ENCODE data around the gene PGAP2. TPM values are rescaled to one million over a fixed set of nuclear protein-coding genes. Genes with fewer than 3 reads are reported as not detected.
"Not testable (repeated sequence)": the region's sequence is repeated elsewhere in the genome, so short reads cannot be mapped to it uniquely, and the experiment has no call there.

The PGAP2 gene
- total RNA-seq, 1 donor: 8.2 TPM

DNA sequence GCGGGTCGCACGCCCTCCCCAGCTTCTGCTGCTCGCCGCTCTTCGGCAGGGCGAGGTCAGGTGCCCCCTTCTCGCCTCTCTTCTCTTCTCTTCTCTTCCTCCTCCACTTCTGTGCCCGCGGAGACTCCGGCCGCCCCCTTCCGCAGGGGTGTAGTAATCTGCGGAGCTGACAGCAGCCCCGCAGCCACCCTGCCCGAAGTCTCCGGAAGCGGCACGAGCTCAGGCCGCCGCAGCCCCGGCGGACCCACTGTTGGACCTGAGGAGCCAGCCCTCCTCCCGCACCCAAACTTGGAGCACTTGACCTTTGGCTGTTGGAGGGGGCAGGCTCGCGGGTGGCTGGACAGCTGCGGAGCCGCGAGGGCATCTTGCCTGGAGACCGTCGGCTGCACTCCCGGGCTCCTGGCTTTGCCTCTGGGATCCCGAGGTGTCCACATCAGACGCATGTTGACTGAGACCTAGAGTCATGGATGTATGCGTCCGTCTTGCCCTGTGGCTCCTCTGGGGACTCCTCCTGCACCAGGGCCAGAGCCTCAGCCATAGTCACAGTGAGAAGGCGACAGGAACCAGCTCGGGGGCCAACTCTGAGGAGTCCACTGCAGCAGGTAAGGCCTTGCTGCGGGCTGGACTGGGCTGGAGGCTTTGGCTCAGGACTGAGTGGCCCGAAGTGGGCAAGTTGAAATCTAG lies 47.6 kb downstream of the PGAP2 start:
- TF ChIP-seq, protein P1, sequence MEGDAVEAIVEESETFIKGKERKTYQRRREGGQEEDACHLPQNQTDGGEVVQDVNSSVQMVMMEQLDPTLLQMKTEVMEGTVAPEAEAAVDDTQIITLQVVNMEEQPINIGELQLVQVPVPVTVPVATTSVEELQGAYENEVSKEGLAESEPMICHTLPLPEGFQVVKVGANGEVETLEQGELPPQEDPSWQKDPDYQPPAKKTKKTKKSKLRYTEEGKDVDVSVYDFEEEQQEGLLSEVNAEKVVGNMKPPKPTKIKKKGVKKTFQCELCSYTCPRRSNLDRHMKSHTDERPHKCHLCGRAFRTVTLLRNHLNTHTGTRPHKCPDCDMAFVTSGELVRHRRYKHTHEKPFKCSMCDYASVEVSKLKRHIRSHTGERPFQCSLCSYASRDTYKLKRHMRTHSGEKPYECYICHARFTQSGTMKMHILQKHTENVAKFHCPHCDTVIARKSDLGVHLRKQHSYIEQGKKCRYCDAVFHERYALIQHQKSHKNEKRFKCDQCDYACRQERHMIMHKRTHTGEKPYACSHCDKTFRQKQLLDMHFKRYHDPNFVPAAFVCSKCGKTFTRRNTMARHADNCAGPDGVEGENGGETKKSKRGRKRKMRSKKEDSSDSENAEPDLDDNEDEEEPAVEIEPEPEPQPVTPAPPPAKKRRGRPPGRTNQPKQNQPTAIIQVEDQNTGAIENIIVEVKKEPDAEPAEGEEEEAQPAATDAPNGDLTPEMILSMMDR (IDR thresholded peaks at IDR 0.05; ENCODE audit: insufficient read depth, low read depth, low read length): no peak
- no peak for DNase-seq (ENCODE audit: low read depth)
- H3K4me3 ChIP-seq (ENCODE audit: low read depth, low read length): peak overlapping the region; percentile 80

DNA sequence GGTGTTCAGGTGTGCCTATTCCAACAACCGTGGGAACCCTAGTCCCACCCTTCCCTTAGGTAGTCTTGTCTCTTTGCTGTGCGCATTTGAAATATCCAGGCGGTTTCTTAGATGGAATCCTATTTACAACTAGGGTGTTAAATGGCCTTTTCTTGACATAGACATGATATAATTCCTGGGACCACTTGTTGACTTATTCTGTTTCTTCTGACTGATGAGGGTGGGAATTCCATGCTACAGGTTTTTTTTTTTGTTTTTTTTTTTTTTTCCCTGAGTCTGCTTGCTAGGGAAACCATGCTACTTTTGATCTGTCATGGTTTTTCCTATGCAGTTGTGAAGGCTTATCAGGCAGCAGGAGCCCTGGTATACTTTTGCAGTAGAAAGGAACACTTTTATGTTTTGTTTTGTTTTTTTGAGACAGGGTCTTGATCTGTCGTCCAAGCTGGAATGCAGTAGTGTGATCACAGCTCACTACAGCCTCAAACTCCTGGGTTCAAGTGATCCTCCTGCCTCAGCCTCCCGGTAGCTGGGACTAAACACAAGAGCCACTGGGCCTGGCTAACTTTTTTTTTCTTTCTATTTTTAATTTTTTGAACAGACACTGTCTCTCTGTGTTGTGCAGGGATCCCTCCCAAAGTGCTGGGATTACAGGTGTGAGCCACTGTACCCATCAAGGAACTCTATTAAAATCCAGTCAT lies 48.6 kb downstream of the PGAP2 start:
- DNase-seq (ENCODE audit: low read depth): no peak
- peak overlapping the region; percentile 80 for H3K4me3 ChIP-seq (ENCODE audit: low read depth, low read length)
- TF ChIP-seq, protein P1 (IDR thresholded peaks at IDR 0.05; ENCODE audit: insufficient read depth, low read depth, low read length): no peak

DNA sequence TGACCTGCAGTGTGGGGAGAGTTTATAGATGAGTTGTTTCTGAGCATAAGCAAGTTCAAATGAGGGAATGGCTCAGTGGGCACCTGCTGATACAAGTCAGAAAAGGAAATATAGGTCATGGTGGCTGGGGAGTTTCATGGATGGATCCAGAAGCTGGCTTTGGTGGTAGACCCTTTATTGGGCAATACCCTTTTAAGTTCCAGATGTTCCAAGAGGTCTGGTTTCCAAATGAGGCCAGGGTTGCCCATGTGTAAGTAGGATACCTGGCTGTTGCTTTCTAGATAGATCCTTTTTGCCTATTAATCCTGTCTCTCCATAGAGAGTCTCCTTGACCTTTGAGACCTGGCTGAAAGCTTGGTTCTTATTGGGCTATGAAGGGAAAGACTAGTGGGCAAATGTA lies 49.3 kb downstream of the PGAP2 start:
- DNase-seq (ENCODE audit: low read depth): no peak
- TF ChIP-seq, protein P1 (IDR thresholded peaks at IDR 0.05; ENCODE audit: insufficient read depth, low read depth, low read length): no peak
- no peak overlapping the region for H3K4me3 ChIP-seq (ENCODE audit: low read depth, low read length)

DNA sequence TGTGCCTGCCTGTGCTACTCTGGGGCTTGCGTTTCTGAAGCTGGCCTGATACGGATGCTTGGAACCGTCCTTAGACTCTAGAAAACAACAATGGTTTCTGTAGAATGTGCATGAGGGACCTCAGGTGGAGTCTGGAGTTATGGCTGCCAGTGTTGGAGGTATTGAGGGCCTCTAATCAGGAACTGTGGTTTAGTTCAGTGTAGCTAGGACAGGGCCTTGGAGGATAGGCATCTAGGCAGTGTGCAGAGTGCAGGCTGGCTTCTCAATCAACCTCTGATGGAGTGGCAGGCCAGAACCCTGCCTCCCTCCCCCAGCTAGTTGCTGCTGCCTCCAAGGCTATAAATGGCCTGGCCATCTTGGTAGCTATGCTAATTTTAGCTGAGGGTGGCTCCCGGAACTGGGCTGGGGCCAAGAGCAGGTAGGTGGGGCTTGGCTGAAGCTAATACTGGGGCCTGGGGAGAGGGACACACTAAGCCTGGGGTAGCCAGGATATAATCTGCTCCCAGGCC lies 51.1 kb downstream of the PGAP2 start:
- DNase-seq (ENCODE audit: low read depth): no peak
- no peak overlapping the region for H3K4me3 ChIP-seq (ENCODE audit: low read depth, low read length)
- TF ChIP-seq, protein P1 (IDR thresholded peaks at IDR 0.05; ENCODE audit: insufficient read depth, low read depth, low read length): no peak

DNA sequence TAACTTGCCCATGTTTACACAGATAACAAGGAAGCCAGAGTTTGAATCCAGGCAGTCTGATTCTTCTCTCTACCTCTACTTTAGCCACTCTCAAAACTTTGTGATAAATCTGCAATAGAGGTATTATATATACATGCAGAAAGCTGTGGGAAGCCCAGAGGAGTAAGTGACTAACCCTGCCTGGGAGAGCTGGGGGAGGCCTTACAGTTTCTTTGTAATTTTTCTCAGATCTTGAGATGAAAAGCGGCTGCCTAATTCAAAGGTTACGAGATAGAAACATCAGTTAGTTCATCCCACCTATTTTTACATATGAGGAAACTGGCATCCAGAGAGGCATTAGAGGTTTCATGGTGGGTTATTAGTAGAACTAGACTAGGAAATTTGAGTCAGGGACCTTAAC lies 52.0 kb downstream of the PGAP2 start:
- TF ChIP-seq, protein P1 (IDR thresholded peaks at IDR 0.05; ENCODE audit: insufficient read depth, low read depth, low read length): no peak
- no peak for DNase-seq (ENCODE audit: low read depth)
- no peak overlapping the region for H3K4me3 ChIP-seq (ENCODE audit: low read depth, low read length)

DNA sequence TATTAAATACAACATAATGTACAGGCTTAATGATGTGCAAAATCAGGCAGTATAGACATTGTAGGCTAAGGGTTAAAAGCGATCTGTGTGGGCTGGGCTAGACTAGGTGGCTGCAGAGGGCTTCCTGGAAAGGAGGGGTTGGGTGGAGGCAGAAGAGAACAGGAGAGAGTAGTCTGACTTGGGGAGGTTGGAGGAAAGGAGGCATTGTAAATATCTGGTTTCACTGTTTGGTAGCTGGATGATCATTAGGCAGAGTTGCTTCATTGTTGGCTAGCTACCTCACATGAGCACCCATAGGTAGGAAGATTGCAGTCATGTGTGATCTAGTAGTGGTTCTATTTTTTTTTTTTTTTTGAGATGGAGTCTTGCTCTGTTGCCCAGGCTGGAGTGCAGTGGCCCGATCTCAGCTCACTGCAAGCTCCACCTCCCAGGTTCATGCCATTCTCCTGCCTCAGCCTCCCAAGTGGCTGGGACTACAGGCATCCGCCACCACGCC lies 52.6 kb downstream of the PGAP2 start:
- DNase-seq (ENCODE audit: low read depth); H3K4me3 ChIP-seq (ENCODE audit: low read depth, low read length): not testable (repeated sequence)

DNA sequence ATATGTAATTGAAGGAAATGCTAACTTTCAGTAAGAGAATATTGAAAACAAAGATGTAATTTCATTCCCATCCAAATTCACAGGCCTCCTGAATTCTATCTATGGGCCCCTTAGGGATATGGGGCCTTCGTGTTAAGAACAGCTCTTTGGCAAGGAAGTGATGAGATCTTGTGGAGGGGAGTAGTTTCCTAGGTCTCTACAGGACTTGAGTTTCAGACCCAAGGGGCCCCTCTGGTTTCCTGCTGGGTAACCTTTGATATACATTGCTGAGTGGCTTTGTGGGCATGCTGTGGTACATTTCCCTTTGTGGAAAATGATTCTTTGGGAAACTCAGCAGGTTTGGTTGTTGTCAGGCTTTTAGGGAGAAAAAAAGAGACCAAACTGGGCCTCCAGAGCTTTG lies 53.3 kb downstream of the PGAP2 start:
- no peak for DNase-seq (ENCODE audit: low read depth)
- TF ChIP-seq, protein P1 (IDR thresholded peaks at IDR 0.05; ENCODE audit: insufficient read depth, low read depth, low read length): no peak
- no peak overlapping the region for H3K4me3 ChIP-seq (ENCODE audit: low read depth, low read length)
